Measurements from ENCODE around the gene ME2. TPM values are rescaled to one million over a fixed set of nuclear protein-coding genes. Genes with fewer than 3 reads are reported as not detected.

The ME2 gene
- total RNA-seq, 2 donors from 2014 or later, result 77.3 to 88.1 TPM

Other genes starting within 250 kb of the ME2 start
- gene MRO, start 59.1 kb upstream of the ME2 start, total RNA-seq, result 1 to 10 TPM; 3.4 to 5.1 TPM
- gene ELAC1, start 88.9 kb downstream of the ME2 start, total RNA-seq, result 1 to 10 TPM; 4.3 to 5.3 TPM
- gene SMAD4, start 151.1 kb downstream of the ME2 start, total RNA-seq, result 10 to 100 TPM; 77.1 to 87.9 TPM

Data from left cardiac atrium (tissue), 2 donors.